ELR (cell line): ENCODE results near the gene OR9Q2.
A peak's percentile ranks its signal among the peaks of the same experiment; 100 is the strongest.
"Not testable (repeated sequence)": the region's sequence is repeated elsewhere in the genome, so short reads cannot be mapped to it uniquely, and the experiment has no call there.

ENCODE experiments used
- DNase-seq: peaks from one replicate; pipeline ENCODE4 v3.0.0-alpha.2; 2015; ENCODE audit warnings: low read depth

Gene OR9Q2, protein sequence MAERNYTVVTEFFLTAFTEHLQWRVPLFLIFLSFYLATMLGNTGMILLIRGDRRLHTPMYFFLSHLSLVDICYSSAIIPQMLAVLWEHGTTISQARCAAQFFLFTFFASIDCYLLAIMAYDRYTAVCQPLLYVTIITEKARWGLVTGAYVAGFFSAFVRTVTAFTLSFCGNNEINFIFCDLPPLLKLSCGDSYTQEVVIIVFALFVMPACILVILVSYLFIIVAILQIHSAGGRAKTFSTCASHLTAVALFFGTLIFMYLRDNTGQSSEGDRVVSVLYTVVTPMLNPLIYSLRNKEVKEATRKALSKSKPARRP

DNA sequence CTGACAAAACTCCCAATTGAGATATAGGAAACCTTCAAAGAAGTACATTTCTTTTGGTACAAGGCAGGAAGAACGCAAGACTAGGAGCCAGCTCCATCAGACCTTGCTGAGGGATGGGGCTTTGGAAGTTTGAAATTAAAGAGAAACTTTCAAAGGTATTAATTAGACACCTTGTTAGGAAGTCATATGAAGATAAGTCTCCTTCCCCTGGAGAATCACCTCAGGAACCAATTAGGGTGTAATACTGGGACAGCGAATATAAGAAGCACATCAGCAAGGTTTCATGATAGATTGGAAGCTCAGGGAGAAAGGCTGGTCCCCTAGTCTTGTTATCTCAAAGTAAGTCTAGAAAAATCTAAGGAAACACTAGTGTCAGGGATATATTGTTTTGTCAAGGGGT is at the start of gene OR9Q2:
TSS of gene OR9Q2 (plus strand) at position 301 of the 400 bp plus-strand sequence. CDS start 1,421 bp downstream, outside the sequence.
- no peak for DNase-seq

DNA sequence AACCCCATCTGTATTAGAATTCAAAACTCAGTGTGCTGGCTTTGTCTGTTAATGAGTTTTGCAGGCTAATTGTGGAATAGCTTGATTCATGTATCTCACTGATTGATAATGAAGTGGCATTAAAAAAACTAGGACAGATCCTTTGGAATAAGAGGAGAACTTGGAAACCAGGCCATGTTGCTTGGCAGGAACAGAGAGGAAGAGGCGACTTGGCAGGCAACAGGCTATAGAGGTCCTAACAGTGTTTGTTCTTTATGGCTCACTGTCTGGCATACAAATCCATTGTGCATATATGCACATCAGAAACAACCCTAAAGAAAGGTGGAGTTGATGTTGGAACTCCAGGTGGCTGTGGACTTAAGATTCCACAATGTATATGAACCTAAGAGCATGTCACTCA is 46.1 kb upstream of the OR9Q2 start:
- DNase-seq: no peak

DNA sequence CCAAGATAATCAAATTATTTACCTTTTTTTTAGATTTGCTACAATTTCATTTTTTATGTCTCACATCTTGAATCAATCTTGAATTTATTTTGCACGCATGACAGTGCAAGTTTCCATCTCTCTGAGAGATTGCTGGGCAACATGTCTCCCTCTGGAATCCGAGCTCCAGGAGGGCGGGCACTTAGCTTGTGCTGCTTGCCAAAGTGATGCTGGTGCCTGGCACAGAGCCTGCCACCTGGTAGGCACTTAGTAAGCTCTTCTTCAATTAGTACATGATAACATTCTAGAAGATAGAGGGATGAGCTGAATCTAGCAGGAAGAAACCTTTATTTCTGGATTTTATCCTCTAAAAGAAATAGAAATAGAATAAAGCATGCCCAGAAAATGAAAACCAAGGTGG is 36.1 kb upstream of the OR9Q2 start:
- no peak for DNase-seq

DNA sequence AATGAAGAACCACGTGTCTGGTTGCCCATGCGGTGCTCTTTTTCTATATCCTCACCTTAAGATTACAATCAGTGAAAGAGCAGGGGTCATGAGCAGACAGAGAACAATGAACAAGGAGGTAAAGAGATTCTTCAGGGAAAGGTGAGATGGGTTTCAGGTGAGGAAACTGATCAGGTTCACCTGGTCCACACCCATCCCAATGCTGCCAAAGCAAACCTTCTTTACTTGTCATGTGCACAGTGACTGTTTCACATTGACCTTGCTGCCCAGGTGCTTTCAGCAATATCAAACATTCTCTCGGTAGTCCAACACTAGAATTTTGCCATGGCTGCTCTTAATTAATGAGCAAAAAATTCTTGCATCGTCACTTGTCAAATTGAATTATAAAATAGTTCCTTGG is 24.5 kb upstream of the OR9Q2 start:
- no peak for DNase-seq

DNA sequence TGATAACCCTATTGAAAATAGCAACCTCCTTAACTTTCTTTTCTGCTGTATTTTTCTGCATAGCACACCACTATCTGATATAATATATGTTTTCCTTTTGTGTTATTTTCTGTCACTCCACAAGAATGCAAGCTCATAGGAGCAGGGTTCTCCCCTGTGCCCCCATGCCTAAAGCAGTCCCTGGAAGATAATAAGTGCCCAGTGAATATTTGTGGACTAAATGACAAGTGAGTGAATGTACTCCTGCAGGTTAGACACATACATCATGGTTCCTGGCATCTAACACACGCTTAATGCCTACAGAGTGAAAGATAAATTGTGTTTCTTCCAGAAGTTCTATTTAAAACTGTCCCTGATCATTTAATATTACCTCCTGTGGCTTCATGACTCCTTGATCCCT is 23.9 kb upstream of the OR9Q2 start:
- no peak for DNase-seq

DNA sequence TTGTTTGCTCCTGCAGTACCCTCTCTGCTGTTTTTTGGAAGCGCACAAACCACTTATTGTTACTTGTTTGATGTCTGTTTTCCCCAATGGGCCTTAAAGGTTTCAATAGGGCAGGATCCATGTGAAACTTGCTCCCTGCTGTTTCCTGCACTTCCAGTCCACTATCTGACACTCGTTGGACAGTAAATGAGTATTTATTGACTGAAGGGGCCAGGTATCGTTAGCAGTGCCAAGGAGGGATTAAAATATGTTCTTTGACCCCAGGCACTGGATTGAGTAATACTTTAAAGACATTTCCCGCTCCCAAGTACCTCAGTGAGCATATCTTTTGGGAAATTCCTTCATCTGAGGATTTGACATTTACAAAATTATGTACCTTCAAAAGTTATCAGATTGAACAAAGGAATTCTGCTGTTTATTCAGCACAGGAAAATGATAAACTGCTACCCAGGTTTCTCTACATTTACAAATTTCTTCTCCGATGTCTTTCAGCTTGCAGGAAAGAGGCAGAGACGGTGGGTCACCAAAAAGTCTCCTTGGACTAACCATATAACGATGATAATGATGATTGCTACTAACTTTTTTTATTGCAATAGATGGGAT is 23.3 kb upstream of the OR9Q2 start:
- no peak for DNase-seq

DNA sequence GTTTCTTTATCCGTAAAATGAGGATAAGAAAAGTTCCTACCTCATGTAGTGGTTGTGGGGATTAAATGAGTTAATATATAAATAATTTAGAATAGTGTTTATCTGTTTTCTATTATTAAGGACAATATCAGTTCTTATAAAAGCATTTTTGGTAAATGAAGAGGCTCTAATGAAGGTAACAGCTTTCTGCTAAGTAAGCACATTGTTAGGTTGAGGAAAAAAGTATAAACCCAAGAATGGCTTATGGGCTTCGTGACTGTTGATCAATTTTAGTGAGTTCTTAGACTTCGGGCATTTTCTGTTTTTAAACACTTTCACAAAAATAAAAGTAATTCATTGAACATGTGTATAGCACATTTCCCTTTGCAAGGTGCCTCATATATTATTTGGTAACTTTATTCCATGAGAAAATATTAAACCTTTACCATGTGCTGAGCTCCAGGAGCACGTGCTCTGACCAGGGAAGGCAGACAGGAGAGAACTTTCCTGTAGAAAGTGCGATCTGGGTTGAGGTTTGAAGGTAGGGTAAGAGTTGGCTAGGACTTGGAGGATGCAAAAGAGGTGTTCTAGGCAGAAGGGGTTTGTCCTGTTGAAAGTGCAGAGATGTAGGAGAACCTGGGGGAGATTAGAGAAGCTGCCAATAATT is 11.3 kb upstream of the OR9Q2 start:
- no peak for DNase-seq

DNA sequence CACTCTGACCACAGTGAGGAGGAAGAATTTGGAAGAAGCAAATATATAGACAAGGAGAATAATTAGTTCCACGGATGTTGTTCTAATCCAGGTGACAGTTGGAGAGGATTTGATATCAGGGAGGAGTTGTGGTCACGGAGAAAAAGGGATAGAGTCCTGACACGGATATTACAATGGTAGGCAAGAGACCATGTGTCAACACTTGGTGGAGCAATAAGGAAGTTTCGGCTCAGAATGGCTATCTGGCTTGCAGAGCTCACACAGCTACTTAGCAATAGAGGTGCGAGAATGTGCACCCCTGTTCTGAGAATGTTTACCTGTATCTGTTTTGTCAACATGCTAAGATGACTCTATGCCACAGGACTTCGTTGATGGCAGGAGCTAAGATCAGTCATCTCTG is 10.4 kb upstream of the OR9Q2 start:
- no peak for DNase-seq

DNA sequence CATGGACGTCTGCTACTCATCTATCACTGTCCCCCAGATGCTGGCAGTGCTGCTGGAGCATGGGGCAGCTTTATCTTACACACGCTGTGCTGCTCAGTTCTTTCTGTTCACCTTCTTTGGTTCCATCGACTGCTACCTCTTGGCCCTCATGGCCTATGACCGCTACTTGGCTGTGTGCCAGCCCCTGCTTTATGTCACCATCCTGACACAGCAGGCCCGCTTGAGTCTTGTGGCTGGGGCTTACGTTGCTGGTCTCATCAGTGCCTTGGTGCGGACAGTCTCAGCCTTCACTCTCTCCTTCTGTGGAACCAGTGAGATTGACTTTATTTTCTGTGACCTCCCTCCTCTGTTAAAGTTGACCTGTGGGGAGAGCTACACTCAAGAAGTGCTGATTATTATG is 9.2 kb upstream of the OR9Q2 start:
- no peak for DNase-seq

DNA sequence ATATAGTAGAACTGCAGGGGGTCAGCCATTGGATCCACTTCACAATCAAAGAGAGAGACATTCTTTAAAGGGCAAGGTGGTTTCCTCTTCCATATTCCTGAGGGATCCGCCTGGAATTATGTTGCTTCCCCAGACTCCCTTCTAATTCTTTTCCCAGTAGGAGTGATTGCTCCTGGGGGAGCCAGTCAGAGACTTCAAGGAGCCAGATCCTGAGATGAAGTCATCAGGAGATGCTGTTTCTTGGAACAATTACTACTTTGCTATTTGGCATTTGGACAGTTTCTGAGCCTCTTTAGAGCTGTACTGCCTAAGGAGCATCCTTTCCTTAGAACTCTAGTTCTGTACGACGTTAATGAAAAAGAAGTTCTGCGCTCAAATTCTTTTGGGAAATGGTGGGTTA is 1.9 kb upstream of the OR9Q2 start:
- DNase-seq: no peak

DNA sequence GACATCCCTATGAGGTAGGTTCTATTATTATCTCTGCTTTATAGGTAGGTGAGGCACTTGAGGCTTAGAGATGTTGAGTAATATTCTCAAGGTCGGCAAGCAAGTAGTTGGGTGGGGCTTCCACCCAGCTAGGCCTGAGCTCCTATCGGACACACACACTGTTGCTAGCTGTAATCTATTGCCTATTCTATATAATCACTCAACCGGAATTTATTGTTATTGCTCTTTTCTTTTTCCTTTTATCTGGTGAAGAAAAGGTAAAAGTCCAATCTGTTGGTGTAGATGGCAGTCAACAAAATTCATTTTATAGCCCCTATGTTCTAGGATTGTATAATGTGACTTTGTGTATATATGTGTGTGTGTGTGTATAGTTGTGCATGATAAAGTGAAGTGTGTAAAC is 3.4 kb downstream of the OR9Q2 start:
- DNase-seq: no peak

DNA sequence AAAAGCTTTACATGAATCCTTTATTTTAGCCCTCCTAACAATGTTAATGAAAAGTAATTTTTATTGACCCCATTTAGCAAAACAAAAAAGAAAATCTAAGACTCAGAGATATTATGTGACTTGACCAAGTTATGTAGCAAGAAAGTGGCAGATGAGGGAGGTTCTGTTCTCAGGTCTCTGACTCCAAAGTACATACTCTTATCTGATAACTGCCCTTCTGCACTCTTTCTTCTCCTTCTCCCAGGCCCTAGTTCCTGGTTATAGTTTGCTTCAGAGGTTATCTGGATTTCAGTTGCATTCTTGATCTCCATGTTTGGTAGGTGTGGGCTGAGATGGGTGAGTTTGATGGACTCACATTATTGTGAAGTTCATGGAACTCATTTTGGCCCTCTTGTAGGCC is 4.5 kb downstream of the OR9Q2 start:
- no peak for DNase-seq

DNA sequence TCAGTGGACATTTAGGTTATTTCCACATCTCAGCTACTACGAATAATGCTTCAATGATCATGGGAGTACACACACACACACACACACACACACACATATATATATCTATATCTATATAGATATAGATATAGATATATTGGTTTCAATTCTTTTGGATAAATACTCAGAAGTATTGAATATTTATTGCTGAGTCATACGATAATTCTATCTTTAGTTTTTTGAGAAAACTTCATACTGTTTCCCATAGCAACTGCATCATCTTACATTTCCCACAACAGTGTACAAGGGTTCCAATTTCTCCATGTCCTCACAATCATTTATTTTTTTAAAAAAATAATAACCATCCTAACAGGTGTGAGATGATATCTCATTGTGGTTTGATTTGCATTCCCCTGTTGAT is 7.1 kb downstream of the OR9Q2 start:
- DNase-seq: no peak

DNA sequence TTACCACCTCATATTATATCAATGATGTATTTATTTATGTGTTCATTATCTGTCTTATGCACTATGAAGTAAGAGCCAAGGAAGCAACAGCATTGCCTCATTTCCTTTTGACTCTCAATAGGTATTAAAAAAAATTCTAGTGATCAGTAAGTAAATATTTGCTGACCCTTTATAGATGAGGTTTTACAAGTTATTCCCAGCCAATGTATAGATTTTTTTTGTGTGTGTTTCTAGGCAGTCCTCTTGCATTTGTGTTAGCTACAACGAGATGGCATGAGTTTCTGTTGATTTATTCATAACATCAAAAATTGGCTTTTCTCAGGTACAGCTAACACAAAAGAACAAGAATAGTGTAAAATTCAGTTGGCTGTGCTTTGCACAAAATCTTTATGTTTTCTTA is 10.4 kb downstream of the OR9Q2 start:
- DNase-seq: no peak

DNA sequence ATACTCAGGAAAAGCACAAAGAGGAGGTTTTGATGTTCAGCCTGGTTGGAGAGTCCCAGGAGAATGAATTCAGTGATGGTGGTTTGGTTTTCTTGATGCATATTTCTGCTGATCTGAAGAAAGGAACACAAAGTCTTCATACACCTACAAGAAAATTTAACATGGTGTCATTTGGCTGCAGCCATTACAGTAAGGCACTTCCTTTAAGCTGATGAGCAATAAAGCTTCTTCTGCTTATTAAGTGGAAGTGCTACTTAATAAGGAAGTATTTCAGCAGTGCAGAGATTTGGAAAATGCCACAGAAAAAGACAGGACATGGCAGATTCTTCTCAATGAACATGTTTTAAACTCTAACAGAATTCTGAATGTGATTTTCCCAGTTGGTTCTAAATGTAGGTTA is 15.2 kb downstream of the OR9Q2 start, which contains the start of gene OR1S2:
TSS of gene OR1S2 (minus strand) at position 101 of the 400 bp plus-strand sequence. CDS start at position 101, 0 bp downstream.
- no peak for DNase-seq

DNA sequence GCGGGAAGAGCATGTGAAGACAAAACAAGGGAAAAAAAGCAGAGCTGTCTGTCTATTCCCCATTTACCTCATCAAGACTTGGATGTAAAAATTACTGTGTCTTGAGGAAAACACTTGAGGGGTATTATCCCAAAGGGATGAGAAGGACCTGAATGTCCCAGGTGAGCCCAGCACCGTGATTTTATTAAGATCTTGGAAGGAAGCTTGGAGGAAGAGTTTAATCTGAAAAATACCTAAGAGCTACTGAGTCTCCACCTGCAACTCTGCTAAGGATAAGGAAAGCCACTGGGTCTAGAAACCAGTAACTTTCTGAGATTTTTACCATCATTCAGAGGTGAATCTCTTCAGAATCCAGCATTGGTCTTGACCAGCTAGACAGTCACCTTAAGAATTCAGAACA is 23.6 kb downstream of the OR9Q2 start, which contains the start of gene OR1S1:
TSS of gene OR1S1 (plus strand) at position 301 of the 400 bp plus-strand sequence.
- not testable (repeated sequence) for DNase-seq

DNA sequence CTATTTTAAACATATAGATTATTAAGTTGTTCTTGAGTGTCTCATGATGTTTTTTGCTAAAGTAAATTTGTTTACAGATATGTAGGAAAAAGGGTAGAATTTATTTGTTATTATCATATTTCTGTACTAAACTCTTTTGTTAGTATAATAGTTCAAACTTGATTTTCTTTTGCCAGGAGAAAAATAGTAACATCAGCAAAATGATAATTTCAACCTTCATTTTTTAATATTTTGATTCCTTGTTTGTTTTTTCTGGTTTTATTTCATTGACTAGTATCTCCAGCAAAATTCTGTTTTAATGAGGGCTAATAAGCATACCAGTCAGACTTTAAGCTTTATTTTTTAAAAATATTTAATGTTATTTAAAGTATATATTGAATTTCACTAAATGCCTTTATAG is 27.6 kb downstream of the OR9Q2 start:
- no peak for DNase-seq

DNA sequence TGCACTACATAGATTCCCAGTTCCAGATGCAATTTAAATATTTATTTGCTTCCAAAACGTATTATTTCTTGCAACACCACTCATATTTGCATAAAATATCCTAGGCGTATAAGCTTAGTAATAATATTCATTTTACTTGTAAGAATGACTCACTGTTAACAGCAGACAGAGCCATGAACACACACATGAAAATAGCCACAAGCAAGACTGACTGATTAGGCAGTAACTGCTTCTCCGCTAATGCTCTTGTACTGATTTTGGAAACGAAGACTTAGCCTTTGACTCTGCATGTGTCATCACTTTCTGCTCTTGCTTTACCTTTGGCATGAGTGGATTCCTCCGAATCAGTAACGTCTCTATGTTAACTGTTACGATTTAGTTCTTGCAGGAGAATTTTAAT is 33.9 kb downstream of the OR9Q2 start:
- DNase-seq: peak; percentile 45

DNA sequence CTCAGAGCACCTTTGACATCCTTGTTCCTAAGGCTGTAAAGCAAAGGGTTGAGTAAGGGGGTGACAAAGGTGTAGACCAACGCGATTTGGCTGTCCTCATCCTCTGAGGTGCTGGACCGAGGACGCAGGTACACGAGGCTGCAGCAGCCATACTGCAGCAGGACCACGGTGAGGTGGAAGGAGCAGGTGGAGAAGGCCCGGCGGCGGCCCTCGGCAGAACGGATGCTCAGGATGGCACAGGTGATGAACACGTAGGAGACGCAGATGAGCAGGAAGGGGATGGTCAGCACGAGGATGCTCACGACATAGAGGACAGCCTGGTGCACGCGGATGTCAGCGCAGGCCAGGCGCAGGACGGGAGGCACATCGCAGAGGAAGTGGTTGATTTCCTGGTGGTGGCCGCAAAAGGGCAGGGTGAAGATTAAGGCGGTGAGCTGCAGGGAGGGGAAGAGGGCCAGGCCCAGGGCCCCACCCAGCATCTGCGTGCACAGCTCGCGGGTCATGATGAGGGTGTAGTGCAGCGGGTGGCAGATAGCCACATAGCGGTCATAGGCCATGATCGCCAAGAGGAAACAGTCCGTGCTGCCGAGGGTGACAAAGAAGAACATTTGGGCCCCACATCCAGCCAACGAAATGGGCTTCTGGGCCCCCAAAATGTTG is 39.2 kb downstream of the OR9Q2 start:
- DNase-seq: no peak
